CD4-positive, alpha-beta T cell treated with Interleukin-12 subunit alpha and Interleukin-12 subunit beta, for 1 hour (primary cell): Measurements from ENCODE around the gene FTSJ1.
"Not testable (repeated sequence)": the region's sequence is repeated elsewhere in the genome, so short reads cannot be mapped to it uniquely, and the experiment has no call there.

Source experiments
- DNase-seq: peaks from one replicate; pipeline ENCODE4 v3.0.0-alpha.2; 2020

Gene FTSJ1

GRCh38 chrX:48504261-48504660 is 28.3 kb downstream of the FTSJ1 start:
- no peak for DNase-seq

- no peak for DNase-seq
These were observed 29.5 kb downstream of the FTSJ1 start for GRCh38 chrX:48505481-48505880.

GRCh38 chrX:48507246-48507645 is 31.2 kb downstream of the FTSJ1 start:
- DNase-seq = no peak

- DNase-seq = peak; percentile 82
These were observed 32.6 kb downstream of the FTSJ1 start, which contains the start of gene PORCN for GRCh38 chrX:48508400-48509244. TSS of gene PORCN (plus strand) at chrX:48508992. CDS start at chrX:48509821, 829 bp downstream.

- peak; percentile 16 for DNase-seq
These were observed 33.2 kb downstream of the FTSJ1 start for GRCh38 chrX:48509245-48509590.

GRCh38 chrX:48509619-48510018 is 33.6 kb downstream of the FTSJ1 start:
- DNase-seq = no peak

GRCh38 chrX:48511560-48511959 is 35.6 kb downstream of the FTSJ1 start:
- no peak for DNase-seq

GRCh38 chrX:48512371-48512935 is 36.5 kb downstream of the FTSJ1 start:
- DNase-seq = no peak

- DNase-seq = no peak
These were observed 37.7 kb downstream of the FTSJ1 start for GRCh38 chrX:48513670-48514069.

- DNase-seq = no peak
These were observed 38.3 kb downstream of the FTSJ1 start for GRCh38 chrX:48514126-48514806.

- no peak for DNase-seq
These were observed 39.0 kb downstream of the FTSJ1 start for GRCh38 chrX:48514868-48515460.

- DNase-seq = no peak
These were observed 39.8 kb downstream of the FTSJ1 start for GRCh38 chrX:48515842-48516241.

GRCh38 chrX:48516285-48516684 is 40.3 kb downstream of the FTSJ1 start:
- DNase-seq = no peak

- no peak for DNase-seq
These were observed 41.0 kb downstream of the FTSJ1 start for GRCh38 chrX:48516987-48517386.

- not testable (repeated sequence) for DNase-seq
These were observed 43.5 kb downstream of the FTSJ1 start for GRCh38 chrX:48519481-48519880.

- peak; percentile 33 for DNase-seq
These were observed 44.5 kb downstream of the FTSJ1 start for GRCh38 chrX:48520455-48520854.

- no peak for DNase-seq
These were observed 45.0 kb downstream of the FTSJ1 start for GRCh38 chrX:48520976-48521352.

GRCh38 chrX:48521353-48522243 is 45.6 kb downstream of the FTSJ1 start, which contains the start of gene EBP:
TSS of gene EBP (plus strand) at chrX:48521808. CDS start at chrX:48523772, 1,964 bp downstream.
- DNase-seq = peak; percentile 96

GRCh38 chrX:48522291-48522690 is 46.3 kb downstream of the FTSJ1 start:
- DNase-seq = no peak

- no peak for DNase-seq
These were observed 47.7 kb downstream of the FTSJ1 start for GRCh38 chrX:48523682-48524081.

GRCh38 chrX:48525853-48526252 is 49.9 kb downstream of the FTSJ1 start:
- DNase-seq = not testable (repeated sequence)

GRCh38 chrX:48530736-48531135 is 54.7 kb downstream of the FTSJ1 start:
- no peak for DNase-seq
